H9 (cell line): ENCODE data around the gene NOCT. TPM values are rescaled to one million over a fixed set of nuclear protein-coding genes. Genes with fewer than 3 reads are reported as not detected.

ENCODE experiments used
- DNase-seq: peaks from one replicate; pipeline ENCODE4 v3.0.0-alpha.2; 2017
- H2AFZ ChIP-seq: one replicate; pipeline ENCODE4 v1.6.1; 2013; ENCODE audit warnings: mild to moderate bottlenecking, low read length, control low read depth, moderate library complexity
- H2AK5ac ChIP-seq: 2 replicates; pipeline ENCODE4 v1.6.1; 2013; ENCODE audit warnings: low read length, control low read depth, mixed read lengths; ENCODE audit not compliant: insufficient read length
- H2BK120ac ChIP-seq: one replicate; pipeline ENCODE4 v1.6.1; 2013; ENCODE audit warnings: low read depth, mild to moderate bottlenecking, low read length, control low read depth, inconsistent platforms; ENCODE audit not compliant: poor library complexity, severe bottlenecking
- H2BK12ac ChIP-seq: 2 replicates; pipeline ENCODE4 v1.6.1; 2013; ENCODE audit warnings: low read length, control low read depth, mixed read lengths, low read depth; ENCODE audit not compliant: insufficient read length
- H2BK15ac ChIP-seq: 2 replicates; pipeline ENCODE4 v1.6.1; 2013; ENCODE audit warnings: low read depth, low read length, control low read depth
- H2BK20ac ChIP-seq: one replicate; pipeline ENCODE4 v1.6.1; 2013; ENCODE audit warnings: low read depth, mild to moderate bottlenecking, low read length, control low read depth, inconsistent platforms; ENCODE audit not compliant: poor library complexity, severe bottlenecking
- H2BK5ac ChIP-seq: 2 replicates; pipeline ENCODE4 v1.6.1; 2013; ENCODE audit warnings: low read length, control low read depth, mixed read lengths; ENCODE audit not compliant: insufficient read length
- H3K14ac ChIP-seq: 2 replicates; pipeline ENCODE4 v1.6.1; 2013; ENCODE audit warnings: low read length, control low read depth; ENCODE audit not compliant: insufficient read depth
- H3K18ac ChIP-seq: 2 replicates; pipeline ENCODE4 v1.6.1; 2013; ENCODE audit warnings: low read depth, mild to moderate bottlenecking, mixed read lengths, low read length, control low read depth; ENCODE audit not compliant: insufficient read length
- H3K23ac ChIP-seq: 2 replicates; pipeline ENCODE4 v1.6.1; 2013; ENCODE audit warnings: low read length, control low read depth, mixed read lengths, low read depth; ENCODE audit not compliant: insufficient read length
- H3K23me2 ChIP-seq: 2 replicates; pipeline ENCODE4 v1.6.1; 2013; ENCODE audit warnings: low read depth, mild to moderate bottlenecking, mixed read lengths, low read length, control low read depth; ENCODE audit not compliant: insufficient read length, poor library complexity, severe bottlenecking
- H3K27ac ChIP-seq: 2 replicates; pipeline ENCODE4 v1.5.1; 2013; ENCODE audit warnings: low read length, control low read depth, mixed read lengths, low read depth; ENCODE audit not compliant: insufficient read length
- H3K27me3 ChIP-seq: 2 replicates; pipeline ENCODE4 v1.6.1; 2013; ENCODE audit warnings: low read length, control low read depth, inconsistent platforms; ENCODE audit not compliant: insufficient read depth
- H3K4ac ChIP-seq: 2 replicates; pipeline ENCODE4 v1.6.1; 2013; ENCODE audit warnings: low read depth, mild to moderate bottlenecking, control low read depth, inconsistent platforms, low read length, moderate library complexity
- H3K4me1 ChIP-seq: 2 replicates; pipeline ENCODE4 v1.6.1; 2013; ENCODE audit warnings: low read length, control low read depth, inconsistent platforms; ENCODE audit not compliant: insufficient read depth
- H3K4me2 ChIP-seq: 2 replicates; pipeline ENCODE4 v1.6.1; 2013; ENCODE audit warnings: low read length, control low read depth, mixed read lengths; ENCODE audit not compliant: insufficient read length, insufficient read depth
- H3K56ac ChIP-seq: 2 replicates; pipeline ENCODE4 v1.6.1; 2013; ENCODE audit warnings: low read depth, mild to moderate bottlenecking, mixed read lengths, low read length, control low read depth; ENCODE audit not compliant: insufficient read length
- H3K79me1 ChIP-seq: 2 replicates; pipeline ENCODE4 v1.6.1; 2013; ENCODE audit warnings: low read depth, mild to moderate bottlenecking, moderate library complexity, low read length, control low read depth, inconsistent platforms; ENCODE audit not compliant: insufficient read depth, poor library complexity, severe bottlenecking
- H3K79me2 ChIP-seq: 2 replicates; pipeline ENCODE4 v1.6.1; 2013; ENCODE audit warnings: low read length, control low read depth, inconsistent platforms; ENCODE audit not compliant: insufficient read depth
- H3K9ac ChIP-seq: 2 replicates; pipeline ENCODE4 v1.6.1; 2013; ENCODE audit warnings: low read length, control low read depth, mixed read lengths; ENCODE audit not compliant: insufficient read length; ENCODE audit errors: extremely low read depth
- H3K9me3 ChIP-seq: one replicate; pipeline ENCODE4 v1.6.1; 2013; ENCODE audit warnings: low read depth, low read length, inconsistent platforms; ENCODE audit not compliant: control insufficient read depth
- H3T11ph ChIP-seq: one replicate; pipeline ENCODE4 v1.6.1; 2013; ENCODE audit warnings: mild to moderate bottlenecking, low read length, control low read depth, inconsistent platforms
- H4K20me1 ChIP-seq: one replicate; pipeline ENCODE4 v1.6.1; 2013; ENCODE audit not compliant: control insufficient read depth, insufficient read length, insufficient read depth
- H4K5ac ChIP-seq: 2 replicates; pipeline ENCODE4 v1.6.1; 2013; ENCODE audit warnings: low read depth, mild to moderate bottlenecking, mixed read lengths, low read length, control low read depth; ENCODE audit not compliant: insufficient read length
- H4K8ac ChIP-seq: replicated peaks from 2 replicates; pipeline ENCODE4 v1.6.1; 2013; ENCODE audit warnings: low read length, control low read depth, mixed read lengths, low read depth; ENCODE audit not compliant: insufficient read length
- H4K91ac ChIP-seq: 2 replicates; pipeline ENCODE4 v1.6.1; 2013; ENCODE audit warnings: low read depth, mild to moderate bottlenecking, moderate library complexity, mixed read lengths, low read length, control low read depth; ENCODE audit not compliant: insufficient read length
- H3K27ac Mint-ChIP-seq, 3 experiments: 2 replicates in 2 of 3; 3 replicates in 1 of 3; pipeline ENCODE4 v1.8.0; 2020 to 2021; ENCODE audit warnings: mixed read lengths in 3 of 3, mild to moderate bottlenecking in 1 of 3, moderate library complexity in 1 of 3
- H3K27me3 Mint-ChIP-seq: 2 replicates; pipeline ENCODE4 v1.8.0; 2021; ENCODE audit warnings: low read depth, mild to moderate bottlenecking, moderate library complexity, mixed read lengths
- H3K36me3 Mint-ChIP-seq, 3 experiments: 2 replicates in 2 of 3; 3 replicates in 1 of 3; pipeline ENCODE4 v1.8.0; 2020 to 2021; ENCODE audit warnings: low read depth in 3 of 3, mixed read lengths in 3 of 3; ENCODE audit not compliant: insufficient read depth in 1 of 3
- H3K4me1 Mint-ChIP-seq, 2 experiments: 2 replicates each; pipeline ENCODE4 v1.8.0; 2020; ENCODE audit warnings: mixed read lengths in 2 of 2
- H3K4me3 Mint-ChIP-seq, 2 experiments: 2 replicates in 1 of 2; 3 replicates in 1 of 2; pipeline ENCODE4 v1.8.0; 2020 to 2021; ENCODE audit warnings: mild to moderate bottlenecking in 2 of 2, mixed read lengths in 2 of 2, moderate library complexity in 1 of 2
- H3K9me3 Mint-ChIP-seq, 2 experiments: 2 replicates in 1 of 2; 3 replicates in 1 of 2; pipeline ENCODE4 v1.8.0; 2020; ENCODE audit warnings: mild to moderate bottlenecking in 2 of 2, mixed read lengths in 2 of 2, moderate library complexity in 1 of 2
- CTCF ChIP-seq: fragments of 200-600 bp; sonication (generic); conservative IDR thresholded peaks from 3 replicates; pipeline ENCODE4 v1.8.0; 2021; ENCODE audit warnings: antibody characterized with exemption, mild to moderate bottlenecking
- WGBS: extraction: QIAGEN DNeasy Blood & Tissue Kit; methylation state at CpG from one replicate; pipeline ENCODE4 v1.1.7; 2013; ENCODE audit warnings: missing lambda C conversion rate, low lambda C conversion rate, mixed read lengths; ENCODE audit not compliant: insufficient read length; ENCODE audit errors: extremely low coverage; 5-methylcytosine and 5-hydroxymethylcytosine counted together
- total RNA-seq: library from RNA; stranded (reverse); gene quantifications from 2 replicates; pipeline ENCODE4 v1.2.1, GENCODE V29; 2021

Gene NOCT
- total RNA-seq, 1 experiment from 2014 or later: 37.3 TPM

GRCh38 chr4:139017861-139018260 is 2.3 kb downstream of the NOCT start:
- Histone ChIP-seq H2AK5ac (no peak overlapping the region), H3K79me1 (peaks cover 6% of the 10 kb centered on the region), H2BK15ac (no peak overlapping the region), H3K18ac (no peak overlapping the region), H3K27ac (no peak overlapping the region), H3K56ac (no peak overlapping the region), H3T11ph (no peak overlapping the region), H3K4me1 (peaks cover 13% of the 10 kb centered on the region), H4K5ac (no peak overlapping the region), H2BK120ac (no peak overlapping the region), H2AFZ (no peak overlapping the region), H2BK5ac (no peak overlapping the region), H4K91ac (no peak overlapping the region), H3K4me2 (peak overlapping the region; percentile 47), H3K14ac (no peak overlapping the region), H3K23ac (no peak overlapping the region), H3K9me3 (no peaks in the 10 kb centered on the region), H3K9ac (no peak overlapping the region), H3K4ac (no peak overlapping the region), H3K79me2 (peaks cover 37% of the 10 kb centered on the region; the same call in 1 of the 2 replicates), H3K27me3 (no peaks in the 10 kb centered on the region), H2BK12ac (no peak overlapping the region), H4K20me1 (no peaks in the 10 kb centered on the region), H3K23me2 (peaks cover 4% of the 10 kb centered on the region), H2BK20ac (no peak overlapping the region), H4K8ac (no peak overlapping the region)
- no peak overlapping the region for H3K27ac Mint-ChIP-seq
- no peaks in the 10 kb centered on the region; a peak in 1 of 5 replicates for H3K9me3 Mint-ChIP-seq
- H3K4me1 Mint-ChIP-seq: peaks cover 60 to 61% of the 10 kb centered on the region in 2 experiments
- no CpG with 5 or more reads among the region's 3 CpGs for WGBS
- TF ChIP-seq CTCF: no peak
- H3K27me3 Mint-ChIP-seq: no peaks in the 10 kb centered on the region; the same call in 1 of the 2 replicates
- peak overlapping the region; percentile 59 to 92 for H3K4me3 Mint-ChIP-seq
- DNase-seq: no peak
- peaks cover 7 to 17% (median 10%) of the 10 kb centered on the region in 3 experiments; a peak in 6 of 7 replicates for H3K36me3 Mint-ChIP-seq
